ENCODE results near the gene RAPGEF6.

Gene RAPGEF6

DNA sequence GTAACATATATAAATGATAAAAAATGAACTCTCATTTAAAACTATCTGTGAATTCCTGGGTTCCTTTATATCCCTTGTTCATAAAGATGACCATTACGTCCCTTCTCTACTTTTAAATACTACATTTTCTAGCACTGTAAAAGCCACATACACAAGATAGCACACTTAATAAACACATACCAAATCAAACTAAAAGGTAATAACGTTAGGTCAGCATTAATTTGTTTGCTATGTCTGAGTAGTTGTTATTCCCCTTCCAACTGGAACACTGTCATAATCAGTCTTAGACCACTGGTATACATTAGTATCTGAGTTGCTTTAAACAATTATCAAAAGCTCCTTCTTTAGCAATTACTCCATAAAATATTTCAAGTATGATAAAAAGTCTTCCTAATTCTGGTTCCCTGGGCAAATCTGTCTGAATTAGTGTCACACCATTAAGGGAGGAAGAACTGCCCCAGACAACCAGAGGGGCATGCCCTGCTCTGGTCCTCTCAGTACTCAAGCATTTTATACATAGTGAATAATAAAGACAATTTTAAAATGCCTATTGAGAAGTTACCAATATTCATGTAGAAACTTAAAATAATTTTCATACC, 98.1 kb downstream of the RAPGEF6 start:
- no peak for DNase-seq

DNA sequence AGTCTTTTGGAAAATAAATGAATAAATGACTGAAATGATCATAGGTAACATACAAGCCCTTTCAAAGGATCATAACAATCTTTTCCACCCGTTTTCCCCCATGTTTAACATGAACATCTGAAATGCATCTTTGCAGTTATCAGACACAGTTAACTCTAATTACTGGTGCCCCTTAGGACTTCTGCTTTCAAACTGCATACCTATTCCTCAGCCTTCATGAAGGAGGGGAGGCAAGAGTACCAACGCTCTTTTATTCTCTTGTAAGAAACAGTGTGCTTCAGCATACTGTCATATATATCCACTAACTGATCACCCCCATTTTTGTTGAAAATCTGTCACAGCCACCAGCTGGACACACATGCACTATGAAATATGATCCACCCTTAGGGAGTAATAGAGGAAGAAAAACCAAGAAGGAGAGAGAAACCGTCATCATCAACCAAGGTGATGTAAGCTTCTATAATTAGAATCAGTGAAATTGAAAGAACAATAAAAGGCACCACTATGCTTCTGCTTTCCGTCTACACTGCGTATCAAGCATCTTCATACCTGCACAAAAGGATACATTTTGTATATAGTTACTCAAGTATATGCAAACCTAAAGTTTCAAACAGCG, 98.7 kb downstream of the RAPGEF6 start:
- DNase-seq, result no peak

DNA sequence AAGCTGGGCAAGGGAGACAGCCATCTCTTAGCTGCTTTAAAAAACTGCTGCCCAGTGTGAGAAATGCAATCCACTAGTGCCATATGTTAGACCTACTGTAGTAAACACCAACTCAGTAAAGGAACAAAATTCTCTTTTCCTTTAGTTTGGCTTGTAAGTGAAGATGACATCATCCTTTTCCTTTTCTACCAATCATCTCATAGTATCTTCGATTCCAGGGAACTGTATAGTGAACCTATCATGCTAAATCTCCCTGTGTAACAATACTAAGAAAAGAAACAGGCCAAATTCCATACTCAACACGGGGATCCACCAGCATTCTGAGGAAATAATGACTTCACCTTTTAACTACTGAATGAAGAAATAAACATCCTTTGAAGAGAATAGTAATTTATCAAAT, 100.1 kb downstream of the RAPGEF6 start:
- DNase-seq, result no peak

DNA sequence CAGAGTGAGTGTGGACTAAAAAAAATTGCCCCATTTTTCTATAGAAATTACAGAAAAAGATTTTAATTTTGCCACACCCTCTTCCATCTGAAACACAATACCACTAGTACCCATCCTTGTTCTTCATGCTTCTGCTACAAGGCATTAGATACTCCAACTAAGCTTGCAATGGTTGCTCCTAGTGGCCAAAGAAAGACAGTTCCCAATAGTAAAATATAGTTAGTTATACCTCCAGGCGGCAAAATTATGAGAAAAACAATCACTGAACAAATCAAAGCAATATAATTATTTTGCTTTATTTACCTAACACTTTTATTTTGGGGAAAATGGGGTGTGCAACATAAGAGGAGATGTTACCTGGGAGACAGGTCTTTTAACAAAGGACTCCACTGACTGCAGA, 101.2 kb downstream of the RAPGEF6 start:
- DNase-seq, result no peak

DNA sequence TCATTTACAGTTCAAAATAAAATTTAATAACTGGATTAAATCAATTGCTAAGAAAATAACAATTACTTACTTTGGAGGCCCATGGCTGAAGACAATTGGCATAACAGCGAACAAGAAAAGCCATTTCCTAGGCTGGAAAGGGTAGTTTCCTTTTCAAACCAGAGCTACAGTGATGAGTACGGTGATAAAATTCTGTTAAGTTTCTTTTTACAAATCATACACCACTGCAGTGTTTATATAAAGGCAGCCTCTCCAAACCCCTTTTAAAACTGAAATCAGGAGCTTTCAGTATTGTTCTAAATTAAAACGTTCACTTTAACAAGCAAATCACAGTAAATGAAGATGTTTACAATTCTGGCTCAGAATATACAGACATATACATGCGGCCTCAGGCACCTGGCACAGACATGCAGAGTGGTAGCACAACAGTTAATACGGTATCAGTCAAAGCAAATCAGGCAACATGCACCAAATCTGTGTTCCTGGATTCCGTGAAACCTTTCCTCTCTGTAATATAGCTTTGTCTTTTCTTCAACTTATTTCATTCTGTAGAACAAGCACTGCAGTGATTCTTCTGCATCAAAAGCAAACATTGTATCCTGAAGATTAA, 102.9 kb downstream of the RAPGEF6 start:
- no peak for DNase-seq

DNA sequence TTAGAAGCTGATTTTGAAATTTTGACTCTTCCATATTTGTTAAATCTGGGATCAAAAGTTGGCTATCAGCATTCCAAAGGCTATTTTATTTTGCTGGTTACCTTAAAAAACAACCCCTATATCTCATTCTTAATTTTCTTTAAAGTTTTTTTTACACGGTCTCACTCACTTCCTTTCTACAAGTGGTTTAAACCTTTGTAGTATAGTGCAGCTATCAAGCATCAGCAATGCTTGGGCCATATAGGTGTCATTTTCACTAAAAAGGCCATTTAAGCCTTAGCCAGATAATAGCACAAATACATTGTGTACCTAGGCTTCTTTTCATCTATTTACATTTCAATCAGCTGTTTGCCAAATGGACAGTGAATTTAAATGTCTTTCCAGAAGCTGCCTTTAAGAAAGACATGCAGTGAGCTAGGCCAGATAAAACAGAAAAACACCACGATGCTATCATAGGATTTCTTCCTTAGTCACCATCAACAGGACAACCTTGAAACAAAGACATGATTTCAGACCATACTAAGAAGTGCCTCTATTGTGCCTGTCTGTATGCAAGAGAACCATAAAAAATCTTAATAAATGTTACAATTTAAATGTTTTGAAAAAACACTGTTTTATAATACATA, 104.2 kb downstream of the RAPGEF6 start:
- no peak for DNase-seq

DNA sequence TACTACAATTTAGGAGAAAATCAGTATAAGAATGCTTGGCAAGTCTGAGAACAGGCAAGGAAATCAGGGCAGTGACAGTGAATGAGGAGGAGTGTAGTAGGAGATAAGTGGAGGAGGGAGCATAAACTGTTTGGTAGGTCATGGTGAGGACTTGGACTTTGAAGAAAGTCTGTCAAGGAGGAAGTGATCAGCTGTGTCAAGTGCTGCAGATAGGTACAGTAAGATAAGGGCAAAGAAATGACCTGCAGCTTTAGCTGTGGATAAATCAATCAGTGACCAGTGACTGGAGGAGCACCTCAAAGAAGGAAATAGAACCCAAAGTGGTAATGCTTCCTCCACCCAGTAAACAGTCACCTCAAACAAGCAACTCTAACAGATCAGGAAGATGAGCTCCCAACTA, 106.3 kb downstream of the RAPGEF6 start:
- DNase-seq, result no peak

DNA sequence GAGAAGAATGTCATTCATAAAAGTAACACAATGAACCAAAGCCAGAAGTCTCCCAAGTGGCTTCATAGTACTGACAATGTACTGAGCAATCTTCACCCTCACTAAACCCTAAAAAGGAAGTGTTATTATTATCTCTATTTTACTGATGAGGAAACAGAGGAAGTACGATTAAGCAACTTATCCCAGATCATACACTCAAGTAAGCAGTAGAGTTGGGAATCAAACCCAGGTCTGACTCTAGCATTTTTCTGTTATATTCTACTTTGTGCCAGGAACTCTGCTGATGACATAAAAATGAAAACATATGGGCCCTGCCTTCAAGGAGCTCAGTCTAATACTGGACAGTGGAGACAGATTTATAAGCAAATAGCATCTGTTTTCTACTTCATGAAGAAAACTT, 109.2 kb downstream of the RAPGEF6 start:
- DNase-seq, result no peak

DNA sequence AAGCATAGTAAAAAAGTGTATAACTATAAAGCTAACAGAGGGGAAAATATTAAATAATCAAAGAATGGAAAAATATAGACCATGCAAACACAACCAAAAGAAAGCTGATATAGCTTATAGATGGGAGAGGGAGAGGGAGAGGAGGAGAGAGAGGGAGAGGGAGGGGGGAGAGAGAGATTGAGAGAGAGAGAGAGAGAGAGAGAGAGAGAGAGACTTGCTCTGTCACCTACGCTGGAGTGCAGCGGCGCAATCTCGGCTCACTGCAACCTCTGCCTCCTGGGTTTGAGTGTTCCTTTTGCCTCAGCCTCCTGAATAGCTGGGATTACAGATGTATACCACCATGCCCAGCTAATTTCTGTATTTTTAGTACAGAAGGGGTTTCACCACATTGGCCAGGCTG, 110.6 kb downstream of the RAPGEF6 start:
- no peak for DNase-seq

DNA sequence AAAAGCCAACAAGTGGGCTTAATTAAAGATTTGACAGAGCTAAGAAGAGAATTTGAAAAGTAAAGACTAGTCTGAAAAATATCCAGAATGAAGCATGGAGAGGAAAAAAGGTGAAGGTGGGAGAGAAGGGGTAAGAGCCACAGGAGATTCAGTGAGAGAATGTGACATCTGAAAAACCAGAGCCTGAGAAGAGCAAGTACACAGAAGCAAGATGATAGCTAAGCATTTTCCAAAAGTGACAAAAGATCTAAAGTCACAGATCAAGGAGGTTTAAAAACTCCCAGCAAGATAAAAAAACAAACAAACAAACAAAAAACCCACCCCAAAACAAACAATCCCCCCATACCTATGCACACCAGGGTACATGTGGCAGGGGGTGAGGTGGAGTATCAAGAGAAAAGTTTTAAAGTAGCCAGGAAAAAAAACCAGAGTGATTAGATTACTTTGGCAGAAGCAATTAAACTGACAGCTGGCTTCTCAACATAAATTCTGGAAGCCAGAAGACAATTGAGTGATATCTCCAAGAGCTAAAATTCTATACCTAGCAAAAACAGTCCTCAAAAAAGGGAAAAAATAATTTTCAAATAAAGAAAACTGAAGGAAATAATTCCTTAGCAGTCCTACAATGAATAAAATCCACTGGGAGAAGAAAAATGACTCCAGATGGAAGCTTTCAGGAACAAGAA, 111.4 kb downstream of the RAPGEF6 start:
- no peak for DNase-seq

DNA sequence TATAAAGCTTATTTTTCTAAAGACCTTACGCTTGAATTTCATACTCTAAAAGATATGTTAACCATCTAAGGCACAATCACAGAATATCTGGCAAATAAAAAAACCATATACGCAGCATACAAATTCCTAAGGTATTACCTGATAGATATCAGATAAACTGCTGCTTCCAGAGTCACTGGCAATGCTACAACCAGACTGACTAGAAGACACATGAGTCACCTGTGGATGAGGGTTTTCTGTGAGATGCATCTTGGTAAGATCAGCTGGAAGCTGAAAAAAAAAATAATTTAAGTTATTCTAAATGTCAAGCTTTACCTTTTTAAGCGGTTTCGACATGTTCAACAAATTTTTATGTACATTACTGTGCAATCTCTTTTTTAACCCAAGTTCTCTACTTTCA, 113.8 kb downstream of the RAPGEF6 start:
- DNase-seq, result no peak

DNA sequence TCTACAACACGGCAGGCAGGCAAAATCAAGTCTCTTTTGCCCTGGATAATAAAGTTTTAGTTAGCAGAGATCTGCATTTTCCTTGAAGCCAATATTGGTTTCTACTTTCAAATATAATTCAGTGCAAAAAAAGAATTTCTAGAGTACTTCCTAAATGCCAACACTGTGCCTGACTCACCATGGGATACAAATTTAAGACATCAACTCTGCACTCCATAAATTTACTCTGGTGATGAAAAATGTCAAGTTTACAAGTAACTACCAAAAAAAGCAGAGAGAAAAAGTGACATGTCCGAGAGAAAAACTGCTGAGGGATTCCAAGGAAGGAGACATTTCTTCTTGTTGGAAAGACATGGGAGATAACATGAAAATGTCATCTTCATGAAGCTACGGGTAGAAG, 119.7 kb downstream of the RAPGEF6 start:
- DNase-seq, result no peak

DNA sequence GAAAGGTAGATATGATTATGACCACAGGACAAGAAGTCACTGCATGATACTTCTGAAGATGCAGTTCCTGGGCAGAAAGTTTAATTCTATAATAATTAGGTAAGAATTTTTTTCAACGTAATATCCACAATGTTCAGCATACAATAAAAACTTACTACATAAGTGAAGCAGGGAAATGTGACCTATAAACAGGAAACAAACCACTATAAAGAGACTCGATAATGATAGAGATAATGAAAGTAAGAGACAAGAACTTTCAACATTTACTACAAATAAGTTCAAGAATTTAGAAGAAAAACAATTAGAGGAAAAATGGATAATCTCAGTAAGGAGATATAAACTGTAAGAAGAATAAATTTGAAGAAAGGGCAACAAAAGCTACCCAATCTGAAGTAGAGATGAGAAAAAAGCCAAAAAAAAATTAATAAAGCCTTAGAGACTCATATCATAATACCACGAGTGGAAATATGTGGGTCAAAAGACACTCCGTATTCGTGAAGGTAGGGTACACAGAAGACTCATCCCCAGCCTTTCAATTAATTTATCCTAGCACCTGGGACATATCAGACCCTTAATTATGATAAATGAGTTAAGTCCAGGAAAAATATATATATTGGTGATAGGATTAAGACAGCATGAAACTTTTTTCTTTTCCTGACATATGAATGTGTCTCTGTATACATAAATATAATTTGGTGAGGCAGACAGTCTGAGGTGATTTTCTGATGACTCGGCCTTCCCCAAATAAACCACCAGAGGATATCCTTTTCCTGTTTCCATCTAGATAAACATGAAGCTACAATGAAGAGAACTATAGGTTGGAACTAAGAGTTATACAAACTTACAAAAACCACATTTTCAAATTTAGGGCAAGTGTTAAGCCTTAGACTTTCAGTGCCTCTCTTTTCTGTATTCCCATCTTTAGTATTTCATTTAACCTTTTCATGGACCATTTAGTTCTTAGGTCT, 120.4 kb downstream of the RAPGEF6 start:
- DNase-seq, result no peak

DNA sequence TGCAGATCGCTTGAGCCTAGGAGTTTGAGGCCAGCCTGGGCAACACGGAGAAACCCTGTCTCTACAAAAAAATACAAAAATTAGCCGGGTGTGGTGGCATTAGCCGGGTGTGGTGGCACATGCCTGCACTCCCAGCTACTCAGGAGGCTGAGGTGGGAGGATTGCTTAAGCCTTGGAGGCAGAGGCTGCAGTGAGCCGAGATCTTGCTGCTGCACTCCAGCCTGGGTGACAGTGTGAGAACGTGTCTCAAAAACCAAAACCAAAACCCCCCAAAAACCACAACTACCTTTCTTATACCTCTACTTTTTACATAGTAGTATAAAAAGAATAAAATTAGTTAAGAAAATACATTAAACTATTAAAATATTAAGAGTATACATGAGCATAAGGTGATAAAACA, 121.2 kb downstream of the RAPGEF6 start:
- DNase-seq, result peak in 1 of 2 donors; percentile 17

DNA sequence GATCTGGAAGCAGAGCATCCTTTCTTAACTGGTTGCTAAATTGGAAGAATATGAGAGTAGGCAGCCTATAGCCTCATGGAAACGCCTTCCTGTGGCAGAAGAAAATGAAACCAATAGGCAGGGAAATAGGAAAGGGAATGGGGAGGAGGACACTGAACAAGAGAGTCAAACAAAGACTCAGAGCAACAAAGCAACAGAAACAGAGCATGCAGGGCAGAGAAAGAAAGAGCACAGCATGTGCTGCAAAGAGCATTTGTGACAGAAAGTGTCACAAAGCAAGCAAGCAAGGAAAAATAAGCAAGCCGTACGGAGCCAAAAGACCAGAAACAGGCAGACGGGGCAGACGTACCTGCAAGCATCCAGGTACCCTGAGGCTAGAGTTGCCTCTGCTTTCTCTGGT, 123.1 kb downstream of the RAPGEF6 start:
- no peak for DNase-seq

DNA sequence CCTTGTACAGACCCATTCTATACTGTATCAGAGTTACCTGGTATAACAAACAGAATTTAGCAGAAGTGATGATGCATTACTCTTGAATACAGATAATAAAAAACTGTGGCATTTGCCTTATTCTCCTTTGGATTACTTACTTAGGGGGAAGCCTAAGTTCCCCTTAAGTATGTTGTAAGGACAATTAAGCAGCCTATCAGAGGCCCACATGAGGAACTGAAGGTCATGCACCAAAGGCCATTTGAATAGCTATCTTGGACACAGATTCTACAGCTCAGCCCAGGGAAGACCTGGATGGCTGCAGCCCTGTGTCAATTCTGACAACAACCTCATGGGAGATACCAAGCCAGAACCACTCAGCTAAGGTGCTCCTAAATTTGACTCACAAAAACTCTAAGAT, 125.2 kb downstream of the RAPGEF6 start:
- DNase-seq, result no peak

DNA sequence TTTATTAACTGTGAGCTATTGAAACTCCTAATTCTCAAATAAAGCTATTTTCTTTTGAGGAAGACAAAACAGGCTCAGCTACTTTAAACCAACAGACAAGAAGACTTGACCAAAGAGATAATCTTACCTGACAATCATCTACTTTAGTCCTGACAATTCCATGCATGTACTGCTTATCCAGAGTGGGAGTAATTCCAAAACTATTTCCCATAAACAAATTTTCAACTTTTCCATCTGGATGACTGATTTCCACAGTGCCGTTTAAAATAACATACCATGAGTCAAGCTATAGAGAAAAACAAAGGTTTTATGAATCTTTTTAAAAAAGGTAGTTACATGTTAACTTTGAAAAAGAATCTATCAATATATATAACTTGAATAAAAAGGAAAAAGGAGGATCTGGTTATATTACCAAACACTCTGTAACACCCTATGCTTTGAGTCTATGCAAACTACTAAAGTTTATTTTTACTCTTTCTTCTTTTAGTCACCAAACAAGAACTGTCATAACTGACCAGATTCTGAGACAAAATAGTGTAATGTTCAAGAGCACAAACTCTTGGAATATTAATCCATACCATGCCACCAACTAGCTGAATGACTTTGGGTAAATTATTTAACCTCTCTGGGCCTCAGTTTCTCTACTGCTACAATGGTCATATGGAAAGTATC, 129.7 kb downstream of the RAPGEF6 start:
- DNase-seq, result no peak

DNA sequence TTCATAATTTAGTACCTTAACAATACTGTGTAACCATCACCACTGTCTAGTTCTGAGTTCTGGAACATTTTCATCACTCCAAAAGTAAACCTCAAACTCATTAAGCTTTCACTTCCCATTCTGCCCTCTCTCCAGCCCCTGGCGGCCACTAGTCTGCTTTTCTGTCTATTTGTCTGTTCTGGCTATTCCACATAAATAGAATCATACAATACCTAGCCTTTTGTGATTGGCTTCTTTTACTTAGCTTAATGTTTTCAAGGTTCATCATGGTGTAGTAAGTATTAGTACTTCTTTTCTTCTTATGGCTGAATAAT, 138.7 kb downstream of the RAPGEF6 start:
- DNase-seq, result no peak

DNA sequence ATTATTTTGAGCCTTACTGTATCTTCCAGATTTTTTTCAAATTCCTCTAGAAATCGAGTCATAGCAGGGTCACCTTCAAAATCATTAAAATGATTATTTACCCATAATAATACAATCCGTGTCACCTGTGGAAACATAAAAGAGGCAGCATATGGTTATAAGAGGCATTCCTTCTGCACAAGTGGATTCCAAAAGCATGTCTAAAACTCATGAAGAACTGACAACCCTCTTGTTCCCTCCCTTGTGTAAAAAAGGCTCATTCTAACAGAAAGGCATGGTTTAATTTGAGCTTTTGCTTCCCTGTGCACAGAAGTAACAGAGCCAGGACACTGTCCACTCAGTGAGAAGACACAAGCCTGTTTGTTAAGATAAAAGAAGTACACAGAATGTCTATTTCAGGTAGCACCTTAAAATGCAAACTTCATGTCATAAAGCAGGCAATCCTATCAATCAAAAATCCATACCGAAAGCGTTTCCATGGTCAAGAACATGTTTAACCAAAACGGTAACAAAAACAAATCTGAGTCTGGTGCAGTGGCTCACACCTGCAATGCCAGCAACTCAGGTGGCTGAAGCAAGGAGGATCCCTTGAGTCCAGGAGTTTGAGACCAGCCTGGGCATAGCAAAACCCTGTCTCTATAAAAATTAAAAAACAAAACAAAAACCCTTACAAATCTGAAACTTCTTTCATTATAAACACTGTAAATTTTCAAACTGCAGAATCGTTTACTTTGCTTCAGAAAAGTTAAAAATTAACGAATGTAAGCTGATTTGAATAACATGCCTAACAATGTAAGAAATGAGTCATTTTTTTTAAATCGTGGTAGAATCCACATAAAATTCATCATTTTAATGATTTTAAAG, 139.3 kb downstream of the RAPGEF6 start:
- DNase-seq, result no peak

DNA sequence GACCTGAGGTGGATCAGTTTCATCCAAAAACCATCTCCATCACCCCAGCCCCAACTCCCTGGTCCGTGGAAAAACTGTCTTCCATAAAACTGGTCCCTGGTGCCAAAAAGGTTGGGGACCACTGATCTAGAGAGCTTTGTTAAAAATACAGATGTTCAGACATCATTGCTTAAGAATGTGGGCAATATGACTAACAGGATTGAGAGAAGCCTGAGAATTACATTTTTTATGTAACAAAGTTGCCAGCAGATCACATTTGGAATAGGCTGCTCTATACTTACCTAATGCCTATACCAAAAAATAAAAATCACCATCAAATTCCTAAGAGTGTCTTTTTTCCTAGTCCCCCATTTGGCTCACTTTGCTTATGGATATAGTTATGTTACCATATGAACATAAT, 143.3 kb downstream of the RAPGEF6 start:
- no peak for DNase-seq

DNA sequence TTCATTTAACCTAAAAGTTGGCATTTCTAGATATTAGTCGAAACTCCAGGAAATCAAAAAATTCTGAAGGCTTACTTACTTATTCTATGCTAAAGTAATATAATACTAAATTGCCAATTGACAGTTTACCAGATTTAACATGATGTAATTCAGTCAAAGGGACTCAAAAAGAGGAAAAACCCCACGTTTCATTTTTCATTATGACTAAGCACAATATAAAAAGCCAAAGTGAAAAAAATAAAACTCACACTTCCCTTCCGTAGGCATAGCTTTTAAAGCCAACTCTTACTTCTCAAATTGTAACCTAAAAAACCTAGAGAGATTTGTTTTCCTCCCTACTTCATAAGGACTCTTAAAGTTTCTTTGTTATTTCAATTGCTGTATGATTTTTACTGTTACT, 146.6 kb downstream of the RAPGEF6 start:
- no peak for DNase-seq
